NK-92 (cell line): ENCODE data around the gene TRIM7.
"Not testable (repeated sequence)": the region's sequence is repeated elsewhere in the genome, so short reads cannot be mapped to it uniquely, and the experiment has no call there.

ENCODE experiments used
- DNase-seq: peaks from one replicate; lab custom pipeline; 2025; ENCODE audit not compliant: unreplicated experiment; lab: John Stamatoyannopoulos, UW

Gene TRIM7

DNA sequence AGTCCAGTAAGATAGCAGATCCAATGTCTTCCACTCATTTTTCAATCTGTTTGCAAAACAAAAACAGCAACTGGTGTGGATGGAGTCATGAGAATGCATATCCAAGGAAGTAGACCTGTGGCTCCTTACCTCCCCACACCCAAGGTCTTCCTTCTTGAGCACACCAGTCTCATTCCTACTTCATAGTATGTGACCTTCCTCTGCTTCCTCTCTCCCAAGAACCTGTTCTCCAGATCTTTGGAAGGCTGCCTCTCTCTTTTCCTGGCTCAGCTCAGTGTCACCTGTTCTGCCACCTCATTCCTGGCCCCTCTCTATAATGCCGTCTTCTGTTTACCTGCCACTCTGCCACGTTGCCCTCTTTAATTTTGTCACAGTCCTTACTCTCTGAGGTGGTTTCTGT lies 7.9 kb upstream of the TRIM7 start:
- DNase-seq, result no peak

GRCh38 chr5:181212080-181212479 lies 7.1 kb upstream of the TRIM7 start:
- no peak for DNase-seq

DNA sequence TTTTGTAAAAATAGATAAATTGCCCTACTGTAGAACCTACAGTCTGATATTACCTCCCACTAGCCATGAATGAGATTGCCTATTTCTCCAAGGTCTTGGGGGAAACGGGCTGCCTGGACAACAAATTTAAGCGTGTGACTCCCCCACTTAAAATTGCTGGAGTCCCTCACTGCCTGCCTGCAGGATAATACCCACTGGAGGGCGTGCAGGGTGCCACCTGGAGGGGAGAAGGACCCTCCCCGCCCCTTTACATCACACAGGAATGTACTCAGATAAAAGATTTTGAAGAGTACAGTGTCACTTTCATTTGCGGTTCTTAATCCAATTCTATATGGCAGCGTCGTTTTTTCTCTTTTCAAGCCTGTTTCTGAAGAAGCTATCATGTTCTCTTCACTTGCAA lies 6.2 kb upstream of the TRIM7 start:
- no peak for DNase-seq

DNA sequence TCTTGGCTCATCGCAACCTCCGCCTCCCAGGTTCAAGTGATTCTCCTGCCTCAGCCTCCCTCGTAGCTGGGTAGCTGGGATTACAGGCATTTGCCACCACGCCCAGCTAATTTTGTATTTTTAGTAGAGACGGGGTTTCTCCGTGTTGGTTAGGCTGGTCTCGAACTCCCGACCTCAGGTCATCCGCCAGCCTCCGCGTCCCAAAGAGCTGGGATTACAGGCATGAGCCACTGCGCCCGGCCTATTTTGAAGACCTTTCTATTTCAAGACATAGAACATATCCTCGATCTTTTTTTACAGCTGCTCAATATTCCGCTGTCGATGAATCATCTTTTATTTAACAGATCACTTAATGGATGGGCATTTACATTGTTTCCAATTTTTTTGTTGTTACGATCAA lies 5.7 kb upstream of the TRIM7 start:
- not testable (repeated sequence) for DNase-seq

GRCh38 chr5:181210148-181210547 lies 5.2 kb upstream of the TRIM7 start:
- not testable (repeated sequence) for DNase-seq

DNA sequence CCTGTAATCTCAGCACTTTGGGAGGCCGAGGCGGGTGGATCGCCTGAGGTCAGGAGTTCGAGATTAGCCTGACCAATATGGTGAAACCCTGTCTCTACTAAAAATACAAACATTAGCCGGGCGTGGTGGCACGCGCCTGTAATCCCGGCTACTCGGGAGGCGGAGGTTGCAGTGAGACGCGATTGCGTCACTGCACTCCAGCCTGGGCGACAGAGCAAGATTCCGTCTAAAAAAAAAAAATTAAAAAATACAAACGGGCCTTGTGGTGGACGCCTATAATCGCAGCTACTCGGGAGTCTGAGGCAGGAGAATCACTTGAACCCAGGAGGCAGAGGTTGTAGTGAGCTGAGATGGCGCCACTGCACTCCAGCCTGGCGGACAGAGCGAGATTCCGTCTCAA lies 4.0 kb upstream of the TRIM7 start:
- not testable (repeated sequence) for DNase-seq

DNA sequence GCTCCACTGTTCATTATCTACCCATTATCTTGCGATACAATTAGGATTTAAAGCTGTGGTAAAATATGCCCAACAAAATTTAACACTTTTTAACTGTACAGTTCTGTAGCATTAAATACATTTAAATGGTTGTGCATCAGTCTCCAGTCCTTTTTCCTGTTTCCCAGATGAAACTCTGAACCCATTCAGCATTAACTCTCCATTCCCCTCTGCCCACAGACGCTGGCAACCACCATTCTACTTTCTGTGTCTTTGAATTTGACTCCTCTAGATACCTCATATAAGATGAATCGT lies 2.9 kb upstream of the TRIM7 start:
- no peak for DNase-seq

GRCh38 chr5:181207214-181207959 lies 2.4 kb upstream of the TRIM7 start:
- DNase-seq, result no peak

- DNase-seq, result no peak
Observed at GRCh38 chr5:181205761-181206649, 1.0 kb upstream of the TRIM7 start.

GRCh38 chr5:181204113-181204825 lies 727 bp downstream of the TRIM7 start:
- DNase-seq, result no peak

- no peak for DNase-seq
Observed at GRCh38 chr5:181203777-181204112, 1.3 kb downstream of the TRIM7 start.

GRCh38 chr5:181203093-181203711 lies 1.8 kb downstream of the TRIM7 start:
- DNase-seq, result no peak

DNA sequence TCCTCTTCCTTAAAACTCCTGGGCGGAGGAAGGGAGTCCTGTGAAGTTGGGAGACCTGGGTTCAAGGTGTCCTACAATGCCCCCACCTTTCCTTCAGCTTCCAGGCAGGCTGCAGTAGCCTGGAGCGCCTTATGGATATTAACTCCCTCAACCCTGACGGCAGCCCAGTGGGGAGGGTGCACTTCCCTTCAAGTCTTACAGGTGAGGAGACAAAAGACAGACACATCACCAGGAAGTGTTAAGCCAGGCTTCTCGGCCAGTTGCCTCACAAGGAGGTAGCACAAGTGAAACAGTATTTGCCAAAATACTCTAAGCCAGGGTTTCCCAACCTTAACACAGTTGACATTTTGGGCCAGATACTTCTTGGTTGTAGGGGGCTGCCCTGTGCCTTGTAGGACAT lies 4.2 kb downstream of the TRIM7 start:
- DNase-seq, result no peak

DNA sequence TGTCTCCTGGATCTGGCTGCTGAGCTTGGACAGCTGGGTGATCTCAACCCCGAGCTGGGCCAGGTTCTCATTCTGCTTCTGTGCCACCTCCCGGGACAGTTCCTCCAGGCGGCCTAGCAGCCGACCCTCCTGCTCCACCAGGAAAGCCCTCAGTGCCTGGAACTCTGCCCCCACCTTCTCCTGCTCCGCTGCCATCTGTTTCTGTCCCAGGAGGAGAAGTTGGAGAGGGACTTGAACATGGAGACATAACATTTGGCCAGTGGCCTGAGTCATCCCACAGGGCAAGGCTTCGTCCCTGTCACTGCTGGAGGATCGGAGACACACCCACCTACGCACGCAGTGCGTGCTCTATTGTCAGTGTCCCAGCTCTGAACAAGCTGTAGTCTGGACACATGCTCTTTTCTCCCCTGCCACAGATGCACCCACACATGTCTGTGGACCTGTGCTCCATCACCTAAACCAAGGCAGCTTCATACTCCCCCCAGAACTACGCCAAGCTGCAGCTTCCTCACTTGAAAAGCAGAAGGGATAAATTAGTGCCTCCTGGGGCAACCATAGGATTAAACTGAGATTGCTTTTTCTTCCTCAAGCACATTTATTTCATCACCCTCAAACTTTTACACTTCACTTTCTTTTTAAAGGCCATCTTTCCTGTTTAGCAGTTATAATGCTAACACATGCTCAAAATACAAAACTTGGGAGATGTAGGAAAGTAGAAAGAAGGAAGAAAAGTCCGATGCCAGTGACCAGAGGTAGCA lies 4.9 kb downstream of the TRIM7 start:
- DNase-seq, result no peak

GRCh38 chr5:181198905-181199519 lies 6.0 kb downstream of the TRIM7 start:
- DNase-seq, result no peak

GRCh38 chr5:181198106-181198685 lies 6.8 kb downstream of the TRIM7 start:
- DNase-seq, result no peak

DNA sequence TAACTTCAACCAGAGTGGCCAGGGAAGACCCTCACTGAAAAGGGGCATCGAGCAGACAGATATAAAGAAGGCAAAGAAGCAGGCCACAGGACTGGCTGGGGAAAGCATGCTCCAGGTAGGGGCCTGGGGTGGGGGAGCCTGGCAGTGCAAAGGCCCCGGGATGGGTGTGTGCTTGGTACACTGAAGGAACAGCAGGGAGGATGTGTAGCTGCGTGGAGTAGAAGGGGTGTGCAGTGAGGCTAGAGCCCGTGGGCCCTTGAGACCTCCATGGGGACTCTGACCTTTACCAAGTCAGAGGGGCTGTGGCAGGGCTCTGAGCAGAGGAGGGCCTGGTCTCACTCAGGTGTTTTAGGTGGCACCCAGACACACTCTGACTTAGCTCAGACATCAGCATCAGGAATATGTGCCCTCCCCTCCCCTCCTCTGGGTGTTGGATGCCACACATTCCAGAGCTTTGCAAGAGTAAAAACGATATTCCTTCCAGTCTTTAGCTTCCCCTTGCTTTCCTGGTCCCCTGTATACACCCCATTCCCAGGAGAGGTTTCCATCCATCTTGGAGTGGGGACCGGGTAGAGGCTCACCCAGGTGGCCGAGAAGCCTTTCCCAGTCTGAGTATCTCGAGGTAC lies 7.6 kb downstream of the TRIM7 start:
- no peak for DNase-seq

GRCh38 chr5:181195249-181195761 lies 9.7 kb downstream of the TRIM7 start:
- DNase-seq, result no peak

DNA sequence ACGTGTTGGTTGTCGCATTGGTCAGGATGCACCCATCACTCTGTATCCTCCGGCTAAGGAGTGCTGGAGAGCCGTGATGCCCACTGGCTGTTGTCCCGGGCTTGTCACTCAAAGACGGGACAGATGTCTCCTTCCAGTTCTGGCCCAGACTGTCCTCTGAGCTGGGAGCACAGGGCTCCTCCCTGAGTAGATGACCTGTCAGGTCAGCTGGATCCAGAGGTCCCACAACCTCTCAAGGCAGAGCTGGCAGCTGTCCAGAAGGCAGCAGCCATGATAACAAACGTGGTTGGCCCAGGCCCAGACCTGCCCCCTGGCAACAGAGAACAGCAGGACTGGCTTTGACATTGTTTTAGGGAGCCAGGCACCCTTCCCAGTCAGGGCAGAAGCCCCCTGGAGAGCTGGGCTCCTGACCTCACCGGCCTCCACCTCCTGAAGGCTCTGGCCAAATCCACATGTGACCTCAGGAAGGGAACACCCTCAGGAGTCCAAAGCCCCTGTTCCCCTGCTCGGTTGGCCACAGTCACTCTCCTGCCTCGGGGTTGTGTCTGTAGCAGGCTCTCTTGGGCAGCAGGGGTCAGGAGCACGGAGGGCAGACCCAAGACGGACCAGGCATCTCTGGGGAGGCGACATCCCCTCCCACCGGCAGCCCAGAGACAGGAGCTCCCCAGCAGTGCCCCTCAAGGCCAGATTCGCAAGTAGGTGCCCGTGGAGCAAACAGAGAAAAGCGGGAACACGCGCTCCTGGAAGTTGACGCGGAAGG lies 10.3 kb downstream of the TRIM7 start:
- no peak for DNase-seq
